ENCODE measurements around the gene CTNNA2. TPM values are rescaled to one million over a fixed set of nuclear protein-coding genes. Genes with fewer than 3 reads are reported as not detected.

Gene CTNNA2
- total and polyA plus RNA-seq, 9 of the 15 experiments (the other 6 are each of a cell fraction or from before 2014, with no cell fraction given), result 0.03 to 0.40 (median 0.15) TPM

DNA sequence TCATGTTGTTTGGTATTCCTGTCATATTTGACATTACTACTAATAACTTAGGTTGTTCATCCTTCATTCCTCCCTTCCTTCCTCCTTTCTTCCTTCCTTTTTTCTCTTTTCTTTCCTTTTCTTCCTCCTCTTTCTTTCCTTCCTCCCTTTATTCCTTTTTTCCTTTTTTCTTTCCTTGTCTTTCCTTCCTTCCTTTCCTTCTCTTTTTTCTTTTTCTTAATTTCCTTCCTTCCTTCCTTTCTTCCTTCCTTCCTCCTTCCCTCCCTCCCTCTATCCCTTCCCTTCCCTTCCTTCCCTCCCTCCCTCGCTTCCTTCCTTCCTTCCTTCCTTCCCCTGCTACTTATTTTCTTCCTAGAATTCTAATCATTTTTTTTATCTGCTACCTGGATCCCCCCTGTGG, 66.1 kb downstream of the CTNNA2 start:
- in situ Hi-C loops (cut with MboI), result no loop called here
- TF ChIP-seq, protein P1, sequence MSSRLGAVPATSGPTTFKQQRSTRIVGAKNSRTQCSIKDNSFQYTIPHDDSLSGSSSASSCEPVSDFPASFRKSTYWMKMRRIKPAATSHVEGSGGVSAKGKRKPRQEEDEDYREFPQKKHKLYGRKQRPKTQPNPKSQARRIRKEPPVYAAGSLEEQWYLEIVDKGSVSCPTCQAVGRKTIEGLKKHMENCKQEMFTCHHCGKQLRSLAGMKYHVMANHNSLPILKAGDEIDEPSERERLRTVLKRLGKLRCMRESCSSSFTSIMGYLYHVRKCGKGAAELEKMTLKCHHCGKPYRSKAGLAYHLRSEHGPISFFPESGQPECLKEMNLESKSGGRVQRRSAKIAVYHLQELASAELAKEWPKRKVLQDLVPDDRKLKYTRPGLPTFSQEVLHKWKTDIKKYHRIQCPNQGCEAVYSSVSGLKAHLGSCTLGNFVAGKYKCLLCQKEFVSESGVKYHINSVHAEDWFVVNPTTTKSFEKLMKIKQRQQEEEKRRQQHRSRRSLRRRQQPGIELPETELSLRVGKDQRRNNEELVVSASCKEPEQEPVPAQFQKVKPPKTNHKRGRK (tag; IDR thresholded peaks at IDR 0.05), result peak; percentile 33; the same call in 1 of the 2 replicates
- no peak for TF ChIP-seq ZZZ3 (IDR thresholded peaks at IDR 0.05)
- no peak overlapping the region for H3K27ac ChIP-seq (ENCODE audit: extremely low read depth, low read depth, low read length)
- no peaks in the 10 kb centered on the region for H3K27me3 ChIP-seq (ENCODE audit: control insufficient read depth in 2 of 2, insufficient read depth in 2 of 2, low read length in 2 of 2)
- intact Hi-C loops (cut with micrococcal nuclease), result no loop called here
- ATAC-seq (no peak), DNase-seq (ENCODE audit: extremely low read depth in 1 of 4, low spot score in 3 of 4) (no peak), FAIRE-seq (no peak)
- ChIA-PET CTCF (ENCODE audit: low intra/inter-chr PET ratio) (no interaction called here), POLR2A (no interaction called here)
- H3K4me3 ChIP-seq, result no peak overlapping the region
- H3K79me2 ChIP-seq (ENCODE audit: control insufficient read depth, insufficient read depth, low read length), result no peaks in the 10 kb centered on the region
- H3K36me3 ChIP-seq (ENCODE audit: control insufficient read depth, insufficient read depth, low read length), result no peaks in the 10 kb centered on the region
- no peaks in the 10 kb centered on the region for H3K9me3 ChIP-seq (replicated peaks; ENCODE audit: control insufficient read depth, insufficient read depth, low read depth, low read length)
- no peaks in the 10 kb centered on the region for H4K20me1 ChIP-seq (replicated peaks; ENCODE audit: control insufficient read depth, insufficient read depth, low read length)
- WGBS (ENCODE audit: insufficient coverage, low coverage, missing lambda C conversion rate), result 0% methylated on average over 1 of the region's 1 CpG
- H2AFZ ChIP-seq (ENCODE audit: low read depth, low read length), result no peak overlapping the region
- H3K9me1 ChIP-seq (ENCODE audit: control insufficient read depth, insufficient read depth, low read length), result no peaks in the 10 kb centered on the region
- no peaks in the 10 kb centered on the region for H3K4me1 ChIP-seq (replicated peaks in 1 of 2; ENCODE audit: control insufficient read depth in 2 of 2, insufficient read depth in 2 of 2, low read length in 2 of 2)
- no peak overlapping the region for H3K9ac ChIP-seq (ENCODE audit: insufficient read depth in 1 of 2, low read depth in 2 of 2, low read length in 2 of 2)
- H3K4me2 ChIP-seq (ENCODE audit: insufficient read depth, low read length), result no peak overlapping the region
- no TSS peak for BruUV-seq (replicated peaks)

DNA sequence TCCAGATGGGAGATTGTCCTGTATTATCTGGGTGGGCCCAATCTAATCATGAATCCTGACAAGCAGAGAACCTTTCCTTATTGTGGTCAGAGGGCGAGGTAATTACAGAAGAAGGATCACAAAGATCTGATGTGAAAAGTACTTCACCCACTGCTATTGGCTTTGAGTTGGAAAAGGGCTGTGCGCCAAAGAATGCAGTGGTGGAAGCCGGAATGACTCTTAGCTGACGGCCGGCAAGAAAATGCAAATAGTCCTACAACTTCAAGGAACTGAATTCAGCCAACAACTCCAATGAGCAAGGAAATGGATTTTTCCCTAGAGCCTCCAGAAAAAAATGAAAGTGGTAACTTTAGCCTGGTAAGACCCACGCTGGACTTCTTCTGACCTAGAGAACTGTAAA, 67.3 kb downstream of the CTNNA2 start:
- no peaks in the 10 kb centered on the region for H3K27me3 ChIP-seq (ENCODE audit: control insufficient read depth in 2 of 2, insufficient read depth in 2 of 2, low read length in 2 of 2)
- no peak overlapping the region for H3K4me2 ChIP-seq (ENCODE audit: insufficient read depth, low read length)
- TF ChIP-seq CREBBP (IDR thresholded peaks at IDR 0.05; ENCODE audit: low read depth, low read length) (no peak), ESRRB (CRISPR knock-in tag; IDR thresholded peaks at IDR 0.05; ENCODE audit: borderline replicate concordance) (no peak), HDAC6 (IDR thresholded peaks at IDR 0.05; ENCODE audit: low read depth, low read length) (no peak), HNRNPLL (IDR thresholded peaks at IDR 0.05; ENCODE audit: low read depth, low read length, poor library complexity, severe bottlenecking) (no peak)
- TF ChIP-seq, protein P2, sequence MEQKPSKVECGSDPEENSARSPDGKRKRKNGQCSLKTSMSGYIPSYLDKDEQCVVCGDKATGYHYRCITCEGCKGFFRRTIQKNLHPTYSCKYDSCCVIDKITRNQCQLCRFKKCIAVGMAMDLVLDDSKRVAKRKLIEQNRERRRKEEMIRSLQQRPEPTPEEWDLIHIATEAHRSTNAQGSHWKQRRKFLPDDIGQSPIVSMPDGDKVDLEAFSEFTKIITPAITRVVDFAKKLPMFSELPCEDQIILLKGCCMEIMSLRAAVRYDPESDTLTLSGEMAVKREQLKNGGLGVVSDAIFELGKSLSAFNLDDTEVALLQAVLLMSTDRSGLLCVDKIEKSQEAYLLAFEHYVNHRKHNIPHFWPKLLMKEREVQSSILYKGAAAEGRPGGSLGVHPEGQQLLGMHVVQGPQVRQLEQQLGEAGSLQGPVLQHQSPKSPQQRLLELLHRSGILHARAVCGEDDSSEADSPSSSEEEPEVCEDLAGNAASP (IDR thresholded peaks at IDR 0.05), result no peak
- TF ChIP-seq, protein P3, sequence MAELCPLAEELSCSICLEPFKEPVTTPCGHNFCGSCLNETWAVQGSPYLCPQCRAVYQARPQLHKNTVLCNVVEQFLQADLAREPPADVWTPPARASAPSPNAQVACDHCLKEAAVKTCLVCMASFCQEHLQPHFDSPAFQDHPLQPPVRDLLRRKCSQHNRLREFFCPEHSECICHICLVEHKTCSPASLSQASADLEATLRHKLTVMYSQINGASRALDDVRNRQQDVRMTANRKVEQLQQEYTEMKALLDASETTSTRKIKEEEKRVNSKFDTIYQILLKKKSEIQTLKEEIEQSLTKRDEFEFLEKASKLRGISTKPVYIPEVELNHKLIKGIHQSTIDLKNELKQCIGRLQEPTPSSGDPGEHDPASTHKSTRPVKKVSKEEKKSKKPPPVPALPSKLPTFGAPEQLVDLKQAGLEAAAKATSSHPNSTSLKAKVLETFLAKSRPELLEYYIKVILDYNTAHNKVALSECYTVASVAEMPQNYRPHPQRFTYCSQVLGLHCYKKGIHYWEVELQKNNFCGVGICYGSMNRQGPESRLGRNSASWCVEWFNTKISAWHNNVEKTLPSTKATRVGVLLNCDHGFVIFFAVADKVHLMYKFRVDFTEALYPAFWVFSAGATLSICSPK (IDR thresholded peaks at IDR 0.05; ENCODE audit: borderline replicate concordance), result no peak
- H3K9ac ChIP-seq (ENCODE audit: insufficient read depth in 1 of 2, low read depth in 2 of 2, low read length in 2 of 2), result no peak overlapping the region
- no peaks in the 10 kb centered on the region for H3K36me3 ChIP-seq (ENCODE audit: control insufficient read depth, insufficient read depth, low read length)
- H3K9me1 ChIP-seq (ENCODE audit: control insufficient read depth, insufficient read depth, low read length), result no peaks in the 10 kb centered on the region
- FAIRE-seq (no peak), ATAC-seq (no peak), DNase-seq (ENCODE audit: extremely low read depth in 1 of 4, low spot score in 3 of 4) (no peak)
- ChIA-PET CTCF (ENCODE audit: low intra/inter-chr PET ratio) (no interaction called here), POLR2A (no interaction called here)
- BruUV-seq (replicated peaks), result no TSS peak
- 3% methylated on average over 6 of the region's 6 CpGs for WGBS (ENCODE audit: insufficient coverage, low coverage, missing lambda C conversion rate)
- in situ Hi-C loops (cut with MboI) (no loop called here), intact Hi-C loops (cut with micrococcal nuclease) (no loop called here)
- H3K79me2 ChIP-seq (ENCODE audit: control insufficient read depth, insufficient read depth, low read length), result no peaks in the 10 kb centered on the region
- no peaks in the 10 kb centered on the region for H3K9me3 ChIP-seq (replicated peaks; ENCODE audit: control insufficient read depth, insufficient read depth, low read depth, low read length)
- no peaks in the 10 kb centered on the region for H4K20me1 ChIP-seq (replicated peaks; ENCODE audit: control insufficient read depth, insufficient read depth, low read length)
- H3K4me1 ChIP-seq (replicated peaks in 1 of 2; ENCODE audit: control insufficient read depth in 2 of 2, insufficient read depth in 2 of 2, low read length in 2 of 2), result no peaks in the 10 kb centered on the region
- no peak overlapping the region for H2AFZ ChIP-seq (ENCODE audit: low read depth, low read length)
- no peak overlapping the region for H3K27ac ChIP-seq (ENCODE audit: extremely low read depth, low read depth, low read length)
- no peak overlapping the region for H3K4me3 ChIP-seq

All from K562 (cell line).